LNCaP clone FGC (cell line): Measurements from ENCODE around the gene KLHL34.

ENCODE experiments used
- DNase-seq: peaks from one replicate; pipeline ENCODE4 v3.0.0-alpha.2; 2011; ENCODE audit warnings: low read depth
- H3K4me3 ChIP-seq: 2 replicates; pipeline ENCODE4 v1.5.1; 2011; ENCODE audit warnings: mild to moderate bottlenecking, low read depth, low read length, control low read depth
- TF ChIP-seq, protein P1 (sequence below): IDR thresholded peaks from 2 replicates; pipeline ENCODE4 v1.5.1; 2012; ENCODE audit warnings: mild to moderate bottlenecking; ENCODE audit not compliant: control insufficient read depth, insufficient read depth; ENCODE audit errors: extremely low read depth

KLHL34 gene

DNA sequence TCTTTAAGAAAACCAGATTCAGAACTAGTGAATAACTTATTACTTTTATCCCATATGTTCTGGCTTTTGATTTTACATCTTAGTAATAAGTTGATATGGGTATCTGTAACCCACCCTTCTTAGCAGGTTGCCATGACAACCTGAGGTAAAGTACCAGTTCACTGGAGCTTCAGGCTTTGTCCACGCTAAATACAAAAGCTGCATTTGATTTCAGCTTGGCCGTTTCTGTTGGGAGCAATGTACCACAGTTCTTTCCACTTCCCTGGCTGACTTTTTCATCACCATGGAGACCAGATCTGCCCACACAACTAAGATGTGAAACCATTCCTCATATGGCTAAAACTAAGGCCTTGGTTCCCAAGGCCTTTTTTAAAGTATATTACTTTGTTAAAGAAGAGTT is 26.1 kb downstream of the KLHL34 start:
- TF ChIP-seq, protein P1, sequence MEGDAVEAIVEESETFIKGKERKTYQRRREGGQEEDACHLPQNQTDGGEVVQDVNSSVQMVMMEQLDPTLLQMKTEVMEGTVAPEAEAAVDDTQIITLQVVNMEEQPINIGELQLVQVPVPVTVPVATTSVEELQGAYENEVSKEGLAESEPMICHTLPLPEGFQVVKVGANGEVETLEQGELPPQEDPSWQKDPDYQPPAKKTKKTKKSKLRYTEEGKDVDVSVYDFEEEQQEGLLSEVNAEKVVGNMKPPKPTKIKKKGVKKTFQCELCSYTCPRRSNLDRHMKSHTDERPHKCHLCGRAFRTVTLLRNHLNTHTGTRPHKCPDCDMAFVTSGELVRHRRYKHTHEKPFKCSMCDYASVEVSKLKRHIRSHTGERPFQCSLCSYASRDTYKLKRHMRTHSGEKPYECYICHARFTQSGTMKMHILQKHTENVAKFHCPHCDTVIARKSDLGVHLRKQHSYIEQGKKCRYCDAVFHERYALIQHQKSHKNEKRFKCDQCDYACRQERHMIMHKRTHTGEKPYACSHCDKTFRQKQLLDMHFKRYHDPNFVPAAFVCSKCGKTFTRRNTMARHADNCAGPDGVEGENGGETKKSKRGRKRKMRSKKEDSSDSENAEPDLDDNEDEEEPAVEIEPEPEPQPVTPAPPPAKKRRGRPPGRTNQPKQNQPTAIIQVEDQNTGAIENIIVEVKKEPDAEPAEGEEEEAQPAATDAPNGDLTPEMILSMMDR = no peak
- H3K4me3 ChIP-seq = no peak overlapping the region
- no peak for DNase-seq

DNA sequence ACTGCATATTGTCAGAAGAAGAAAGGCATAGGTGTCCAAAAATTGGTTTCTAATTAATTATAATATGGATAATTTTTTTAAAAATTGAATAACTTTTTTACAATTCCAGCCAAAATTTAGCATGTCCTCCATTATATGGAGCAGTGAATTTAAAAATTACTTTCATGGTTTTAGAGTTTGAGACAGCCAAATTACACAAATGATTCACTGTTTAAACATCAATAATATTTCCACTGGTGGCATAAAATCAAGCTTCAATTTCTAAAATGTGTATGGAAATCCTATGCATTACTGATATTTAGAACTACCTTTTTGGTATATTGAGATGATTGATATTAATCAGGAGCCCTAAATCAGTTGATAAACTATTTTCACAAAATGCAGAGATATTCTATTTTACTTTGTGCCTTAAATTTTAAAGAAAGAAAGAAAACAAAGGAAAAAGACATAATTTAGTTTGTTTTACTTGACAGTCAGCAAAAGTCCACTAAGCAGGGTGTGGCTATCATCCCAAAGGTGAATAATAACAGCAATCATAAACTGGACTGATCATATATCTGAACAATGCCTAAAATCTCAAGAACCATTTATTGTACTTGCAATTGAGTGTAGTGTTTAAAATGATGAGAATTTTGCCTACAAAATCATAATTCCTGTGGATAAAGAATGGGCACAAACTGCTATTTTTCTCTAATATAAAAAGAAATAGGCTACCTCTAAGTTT is 34.2 kb downstream of the KLHL34 start:
- no peak overlapping the region for H3K4me3 ChIP-seq
- TF ChIP-seq, protein P1 = no peak
- no peak for DNase-seq

DNA sequence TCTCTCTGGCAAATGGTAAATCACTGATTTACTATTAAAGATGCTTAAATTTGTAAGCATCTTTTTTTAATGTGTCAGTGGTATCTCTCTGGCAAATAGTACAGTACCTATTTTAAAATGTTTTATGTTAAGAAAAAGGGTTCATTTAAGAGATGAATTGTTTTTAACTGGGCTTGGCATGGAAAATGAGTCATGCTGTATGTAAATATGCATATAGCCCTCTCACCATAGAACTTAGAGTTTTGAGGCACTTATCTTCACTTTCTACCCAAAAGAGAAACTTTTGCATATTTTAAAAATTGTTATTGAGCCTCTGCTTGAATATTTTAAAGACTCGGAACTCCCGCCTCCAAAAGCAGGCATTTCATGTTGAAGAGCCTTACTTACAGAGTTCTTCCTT is 37.9 kb downstream of the KLHL34 start:
- no peak for DNase-seq
- H3K4me3 ChIP-seq = no peak overlapping the region
- TF ChIP-seq, protein P1 = no peak

DNA sequence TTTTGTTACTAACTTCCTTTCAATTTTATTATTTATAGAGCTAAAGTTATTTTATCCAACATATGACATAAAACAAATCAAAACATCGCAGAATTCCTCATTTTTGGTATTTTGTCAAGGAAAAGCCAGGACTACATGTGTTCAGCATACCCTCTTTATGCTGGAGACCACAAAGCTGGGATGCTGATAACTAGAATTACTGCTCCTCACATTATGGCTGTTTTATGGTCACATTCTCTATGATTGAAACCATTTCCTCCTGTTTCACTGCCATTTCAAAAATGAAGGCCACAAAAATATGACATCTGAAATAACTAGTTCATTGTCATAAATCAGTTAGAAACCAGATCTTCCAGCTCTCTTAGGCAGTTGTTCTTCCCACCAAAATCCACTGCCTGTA is 41.7 kb downstream of the KLHL34 start:
- TF ChIP-seq, protein P1 = no peak
- DNase-seq = no peak
- no peak overlapping the region for H3K4me3 ChIP-seq

DNA sequence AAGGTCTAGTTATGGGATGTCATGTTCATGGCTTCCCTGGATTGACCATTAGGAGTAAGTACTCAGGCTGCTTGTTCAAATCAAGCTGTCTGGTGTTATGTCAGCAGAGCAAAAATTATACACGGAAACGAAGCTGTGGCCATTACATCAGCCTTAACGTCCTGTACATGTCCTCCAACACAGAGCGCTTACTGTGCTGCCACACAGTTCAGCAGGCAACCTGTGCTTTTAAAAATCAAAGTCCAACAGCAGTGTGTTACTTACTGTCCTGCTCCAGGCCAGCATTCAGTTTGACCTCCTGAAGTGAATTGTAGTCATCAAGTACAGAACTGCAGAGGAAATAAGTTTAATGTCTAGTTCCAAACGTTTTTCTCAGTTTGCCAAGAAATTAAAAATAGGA is 46.0 kb downstream of the KLHL34 start:
- DNase-seq = no peak
- TF ChIP-seq, protein P1 = no peak

DNA sequence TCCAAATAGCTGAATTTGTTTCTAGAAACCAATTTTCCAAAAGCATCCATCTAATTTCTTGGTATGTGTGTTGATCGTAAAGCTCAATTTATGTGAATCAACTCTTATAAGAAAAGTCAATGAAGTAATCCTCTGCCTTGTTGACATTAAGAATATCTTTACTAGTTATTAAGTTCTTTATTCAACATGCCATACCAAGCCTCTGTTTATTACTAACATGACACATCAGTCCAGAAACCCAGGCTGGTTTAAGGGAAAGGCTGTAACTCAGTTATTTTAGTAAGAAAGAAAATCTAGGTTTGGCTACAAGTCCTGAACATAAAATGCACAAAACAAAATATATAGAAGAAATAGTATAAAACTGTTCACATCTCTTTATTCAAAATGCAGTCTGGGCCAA is 48.0 kb downstream of the KLHL34 start:
- TF ChIP-seq, protein P1 = no peak
- H3K4me3 ChIP-seq = no peak overlapping the region
- no peak for DNase-seq

More for the DNA sequence above, 46.0 kb downstream of the KLHL34 start:
- H3K4me3 ChIP-seq = no peak overlapping the region

DNA sequence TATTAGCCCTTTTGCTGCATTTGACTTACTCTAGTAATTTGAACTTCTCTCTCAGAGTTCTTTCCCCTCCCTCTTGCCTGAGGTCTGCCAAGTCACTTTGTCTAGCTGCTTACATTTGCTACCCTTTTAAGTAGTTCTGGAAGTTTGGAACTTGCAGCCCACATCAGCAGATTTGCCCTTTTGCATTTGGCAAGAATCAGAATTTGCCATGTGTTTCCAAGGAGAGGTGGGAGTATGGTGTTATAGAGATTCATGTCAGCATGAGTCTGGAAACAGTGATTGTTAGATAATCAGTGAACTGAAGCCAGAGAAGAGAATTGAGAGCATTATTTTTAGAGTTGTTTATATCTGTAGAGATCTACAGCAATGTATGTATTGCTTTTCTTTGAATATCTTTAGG is 52.1 kb downstream of the KLHL34 start:
- TF ChIP-seq, protein P1 = no peak
- no peak for DNase-seq
- no peak overlapping the region for H3K4me3 ChIP-seq
